HepG2 (cell line): Measurements from ENCODE around the gene SIRT5. TPM values are rescaled to one million over a fixed set of nuclear protein-coding genes. Genes with fewer than 3 reads are reported as not detected.

Experiments used
- ELF1 ChIP-seq: sonication (generic); formaldehyde crosslinking; IDR thresholded peaks from 2 replicates; pipeline ENCODE4 v1.4.0; 2020; ENCODE audit warnings: missing genetic modification reagents
- HDAC6 ChIP-seq: fragments of 200-600 bp; sonication (generic); IDR thresholded peaks from 2 replicates; pipeline ENCODE4 v1.7.0; 2017; ENCODE audit warnings: mild to moderate bottlenecking, antibody characterized with exemption, low read length, low read depth
- JARID2 ChIP-seq: sonication (generic); formaldehyde crosslinking; IDR thresholded peaks from 2 replicates; pipeline ENCODE4 v1.8.1; 2023; ENCODE audit warnings: missing genetic modification reagents, inconsistent platforms; ENCODE audit not compliant: insufficient replicate concordance
- MATR3 ChIP-seq: sonication (generic); formaldehyde crosslinking; IDR thresholded peaks from 2 replicates; pipeline ENCODE4 v1.4.0; 2020; ENCODE audit warnings: missing genetic modification reagents
- PCBP1 ChIP-seq: fragments of 200-400 bp; formaldehyde crosslinking; IDR thresholded peaks from 2 replicates; pipeline ENCODE4 v1.6.1; 2017; ENCODE audit warnings: mild to moderate bottlenecking, low read depth, low read length, borderline replicate concordance
- PCBP2 ChIP-seq: fragments of 200-400 bp; formaldehyde crosslinking; optimal IDR thresholded peaks from 2 replicates; pipeline ENCODE3; 2018; ENCODE audit warnings: low read length, low read depth; ENCODE audit not compliant: poor library complexity, severe bottlenecking
- RFX3 ChIP-seq: IDR thresholded peaks from 2 replicates; pipeline ENCODE4 v1.6.1; 2016; ENCODE audit warnings: missing biosample characterization, missing genetic modification reagents
- SMYD3 ChIP-seq: sonication (generic); formaldehyde crosslinking; IDR thresholded peaks from 2 replicates; pipeline ENCODE4 v1.8.1; 2023; ENCODE audit warnings: mild to moderate bottlenecking, missing genetic modification reagents
- SOX13 ChIP-seq, 3 experiments: fragments of 450-650 bp in 1 of 3; sonication (generic) in 1 of 3; formaldehyde crosslinking in 1 of 3; IDR thresholded peaks in 2 of 3; conservative IDR thresholded peaks in 1 of 3; 2 replicates each; pipeline versions ENCODE4 v1.5.0 to v1.6.1; 2016 to 2020; ENCODE audit warnings: antibody characterized with exemption in 1 of 3, mild to moderate bottlenecking in 1 of 3, missing compliant biosample characterization in 1 of 3, missing genetic modification reagents in 1 of 3, moderate library complexity in 1 of 3
- ZFAT ChIP-seq: sonication (generic); formaldehyde crosslinking; conservative IDR thresholded peaks from 2 replicates; pipeline ENCODE4 v1.8.1; 2023; ENCODE audit warnings: missing genetic modification reagents, inconsistent platforms
- ZNF224 ChIP-seq: sonication (generic); formaldehyde crosslinking; IDR thresholded peaks from 2 replicates; pipeline ENCODE4 v1.5.0; 2020; ENCODE audit warnings: mild to moderate bottlenecking, missing genetic modification reagents
- ZNF235 ChIP-seq: sonication (generic); formaldehyde crosslinking; IDR thresholded peaks from 2 replicates; pipeline ENCODE4 v1.8.1; 2023; ENCODE audit warnings: mild to moderate bottlenecking, missing genetic modification reagents, borderline replicate concordance
- ZNF552 ChIP-seq: sonication (generic); formaldehyde crosslinking; IDR thresholded peaks from 2 replicates; pipeline ENCODE4 v1.9.0; 2022; ENCODE audit warnings: missing genetic modification reagents, mild to moderate bottlenecking, borderline replicate concordance
- ZNF563 ChIP-seq: sonication (generic); formaldehyde crosslinking; IDR thresholded peaks from 2 replicates; pipeline ENCODE4 v1.8.0; 2022; ENCODE audit warnings: mild to moderate bottlenecking, moderate library complexity, missing genetic modification reagents
- ZNF788 ChIP-seq: sonication (generic); formaldehyde crosslinking; IDR thresholded peaks from 2 replicates; pipeline ENCODE4 v1.5.0; 2020; ENCODE audit warnings: mild to moderate bottlenecking, missing genetic modification reagents, borderline replicate concordance
- ZNF841 ChIP-seq: sonication (generic); formaldehyde crosslinking; IDR thresholded peaks from 2 replicates; pipeline ENCODE4 v1.8.1; 2023; ENCODE audit warnings: missing genetic modification reagents, borderline replicate concordance
- polyA plus RNA-seq, 8 experiments: library from polyadenylated mRNA; depleted of rRNA in 3 of 8; stranded (reverse) in 7 of 8; unstranded in 1 of 8; fragments of >200 nt; fragmentation: Illumina TruSeq in 4 of 8; extraction: Trizol in 4 of 8; gene quantifications; 2 replicates each; pipeline versions ENCODE4 v1.2.1 to v1.2.3, GENCODE V29; 2011 to 2016; ENCODE audit warnings: low read depth in 4 of 8, missing spikeins in 1 of 8, mixed read lengths in 1 of 8; ENCODE audit not compliant: insufficient read depth in 1 of 8
- total RNA-seq, 5 experiments: library from RNA; depleted of rRNA; stranded (reverse); fragments of >200 nt; fragmentation: Illumina TruSeq; extraction: Trizol; gene quantifications; 2 replicates each; pipeline ENCODE4 v1.2.3, GENCODE V29; 2016; ENCODE audit warnings: low read depth in 1 of 5
- TF ChIP-seq, protein P1 (sequence below): sonication (generic); formaldehyde crosslinking; IDR thresholded peaks from 2 replicates; pipeline ENCODE4 v1.8.1; 2023; ENCODE audit warnings: mild to moderate bottlenecking, moderate library complexity, missing genetic modification reagents
- TF ChIP-seq, protein P2 (sequence below): sonication (generic); formaldehyde crosslinking; conservative IDR thresholded peaks from 2 replicates; pipeline ENCODE4 v1.8.0; 2022; ENCODE audit warnings: mild to moderate bottlenecking, moderate library complexity, missing genetic modification reagents
- TF ChIP-seq, protein P3 (sequence below): sonication (generic); formaldehyde crosslinking; IDR thresholded peaks from 2 replicates; pipeline ENCODE4 v1.4.0; 2020; ENCODE audit warnings: mild to moderate bottlenecking, missing genetic modification reagents
- TF ChIP-seq, protein P4 (sequence below): IDR thresholded peaks from 2 replicates; pipeline ENCODE4 v1.6.1; 2016; ENCODE audit warnings: low read depth

SIRT5 gene
- total and polyA plus RNA-seq, 2 of the 13 experiments (the other 11 are each of a cell fraction or from before 2014, with no cell fraction given): 14.1 to 16.6 TPM

DNA sequence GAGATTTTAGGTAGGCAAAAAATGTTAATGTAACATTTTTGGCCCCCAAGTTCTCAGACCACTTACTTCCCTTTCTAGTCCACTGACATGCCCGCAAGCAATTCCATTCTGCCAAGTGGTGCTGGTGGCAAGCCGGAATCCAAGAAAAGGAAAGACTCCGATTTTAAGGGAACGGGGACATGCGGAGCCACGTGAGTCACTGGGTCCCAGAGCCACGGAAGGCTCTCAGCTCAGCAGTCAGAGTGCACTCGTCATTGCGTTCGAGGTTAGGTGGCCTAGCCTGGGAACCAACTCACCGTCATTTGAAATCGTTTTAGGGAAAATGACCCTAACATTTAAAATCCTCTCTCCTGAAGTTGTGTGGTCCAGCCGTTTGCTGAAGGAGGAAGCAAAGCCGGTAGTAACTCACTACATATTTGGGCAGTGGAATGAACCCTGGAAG lies 711 bp upstream of the SIRT5 start (continued):
- TF ChIP-seq ZNF788 (CRISPR knock-in tag) (no peak), SMYD3 (CRISPR knock-in tag) (no peak), ZFAT (CRISPR knock-in tag) (no peak), HDAC6 (no peak), PCBP2 (peak; percentile 55), ZNF563 (CRISPR knock-in tag) (0 out of 2 replicates have a peak, but pooled peaks have one; percentile 0), ZNF224 (peak; percentile 57; the same call in 1 of the 2 replicates), ELF1 (no peak), MATR3 (CRISPR knock-in tag) (no peak), PCBP1 (no peak), SOX13 (IDR thresholded peaks at IDR 0.05) (no peak), SOX13 (CRISPR knock-in tag; conservative IDR thresholded peaks at IDR 0.05 in 1 of 2, IDR thresholded peaks at IDR 0.05 in 1 of 2) (no peak), ZNF841 (CRISPR knock-in tag) (no peak), JARID2 (CRISPR knock-in tag) (no peak), RFX3 (CRISPR knock-in tag) (no peak), ZNF552 (no peak; the same call in 1 of the 2 replicates), ZNF235 (CRISPR knock-in tag) (peak; percentile 15; the same call in 1 of the 2 replicates)
- TF ChIP-seq, protein P1, sequence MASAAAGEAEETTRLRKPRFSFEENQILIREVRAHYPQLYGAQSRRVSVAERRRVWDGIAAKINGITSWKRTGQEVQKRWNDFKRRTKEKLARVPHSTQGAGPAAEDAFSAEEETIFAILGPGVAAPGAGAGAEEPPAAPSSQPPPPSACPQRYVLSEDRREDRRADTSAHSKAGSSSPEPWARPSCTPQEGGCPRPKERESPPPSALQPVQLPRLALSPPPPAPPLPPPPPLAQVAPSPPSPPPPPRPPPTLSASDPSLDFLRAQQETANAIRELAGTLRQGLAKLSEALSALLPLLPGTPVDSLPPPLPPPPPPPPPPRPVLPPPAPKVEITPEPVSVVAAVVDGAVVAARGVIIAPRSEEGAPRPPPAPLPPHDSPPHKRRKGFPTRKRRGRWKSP (CRISPR knock-in tag): 0 out of 2 replicates have a peak, but pooled peaks have one; percentile 22
- TF ChIP-seq, protein P2, sequence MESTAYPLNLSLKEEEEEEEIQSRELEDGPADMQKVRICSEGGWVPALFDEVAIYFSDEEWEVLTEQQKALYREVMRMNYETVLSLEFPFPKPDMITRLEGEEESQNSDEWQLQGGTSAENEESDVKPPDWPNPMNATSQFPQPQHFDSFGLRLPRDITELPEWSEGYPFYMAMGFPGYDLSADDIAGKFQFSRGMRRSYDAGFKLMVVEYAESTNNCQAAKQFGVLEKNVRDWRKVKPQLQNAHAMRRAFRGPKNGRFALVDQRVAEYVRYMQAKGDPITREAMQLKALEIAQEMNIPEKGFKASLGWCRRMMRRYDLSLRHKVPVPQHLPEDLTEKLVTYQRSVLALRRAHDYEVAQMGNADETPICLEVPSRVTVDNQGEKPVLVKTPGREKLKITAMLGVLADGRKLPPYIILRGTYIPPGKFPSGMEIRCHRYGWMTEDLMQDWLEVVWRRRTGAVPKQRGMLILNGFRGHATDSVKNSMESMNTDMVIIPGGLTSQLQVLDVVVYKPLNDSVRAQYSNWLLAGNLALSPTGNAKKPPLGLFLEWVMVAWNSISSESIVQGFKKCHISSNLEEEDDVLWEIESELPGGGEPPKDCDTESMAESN (CRISPR knock-in tag): no peak
- TF ChIP-seq, protein P3, sequence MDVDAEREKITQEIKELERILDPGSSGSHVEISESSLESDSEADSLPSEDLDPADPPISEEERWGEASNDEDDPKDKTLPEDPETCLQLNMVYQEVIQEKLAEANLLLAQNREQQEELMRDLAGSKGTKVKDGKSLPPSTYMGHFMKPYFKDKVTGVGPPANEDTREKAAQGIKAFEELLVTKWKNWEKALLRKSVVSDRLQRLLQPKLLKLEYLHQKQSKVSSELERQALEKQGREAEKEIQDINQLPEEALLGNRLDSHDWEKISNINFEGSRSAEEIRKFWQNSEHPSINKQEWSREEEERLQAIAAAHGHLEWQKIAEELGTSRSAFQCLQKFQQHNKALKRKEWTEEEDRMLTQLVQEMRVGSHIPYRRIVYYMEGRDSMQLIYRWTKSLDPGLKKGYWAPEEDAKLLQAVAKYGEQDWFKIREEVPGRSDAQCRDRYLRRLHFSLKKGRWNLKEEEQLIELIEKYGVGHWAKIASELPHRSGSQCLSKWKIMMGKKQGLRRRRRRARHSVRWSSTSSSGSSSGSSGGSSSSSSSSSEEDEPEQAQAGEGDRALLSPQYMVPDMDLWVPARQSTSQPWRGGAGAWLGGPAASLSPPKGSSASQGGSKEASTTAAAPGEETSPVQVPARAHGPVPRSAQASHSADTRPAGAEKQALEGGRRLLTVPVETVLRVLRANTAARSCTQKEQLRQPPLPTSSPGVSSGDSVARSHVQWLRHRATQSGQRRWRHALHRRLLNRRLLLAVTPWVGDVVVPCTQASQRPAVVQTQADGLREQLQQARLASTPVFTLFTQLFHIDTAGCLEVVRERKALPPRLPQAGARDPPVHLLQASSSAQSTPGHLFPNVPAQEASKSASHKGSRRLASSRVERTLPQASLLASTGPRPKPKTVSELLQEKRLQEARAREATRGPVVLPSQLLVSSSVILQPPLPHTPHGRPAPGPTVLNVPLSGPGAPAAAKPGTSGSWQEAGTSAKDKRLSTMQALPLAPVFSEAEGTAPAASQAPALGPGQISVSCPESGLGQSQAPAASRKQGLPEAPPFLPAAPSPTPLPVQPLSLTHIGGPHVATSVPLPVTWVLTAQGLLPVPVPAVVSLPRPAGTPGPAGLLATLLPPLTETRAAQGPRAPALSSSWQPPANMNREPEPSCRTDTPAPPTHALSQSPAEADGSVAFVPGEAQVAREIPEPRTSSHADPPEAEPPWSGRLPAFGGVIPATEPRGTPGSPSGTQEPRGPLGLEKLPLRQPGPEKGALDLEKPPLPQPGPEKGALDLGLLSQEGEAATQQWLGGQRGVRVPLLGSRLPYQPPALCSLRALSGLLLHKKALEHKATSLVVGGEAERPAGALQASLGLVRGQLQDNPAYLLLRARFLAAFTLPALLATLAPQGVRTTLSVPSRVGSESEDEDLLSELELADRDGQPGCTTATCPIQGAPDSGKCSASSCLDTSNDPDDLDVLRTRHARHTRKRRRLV (CRISPR knock-in tag): no peak
- TF ChIP-seq, protein P4, sequence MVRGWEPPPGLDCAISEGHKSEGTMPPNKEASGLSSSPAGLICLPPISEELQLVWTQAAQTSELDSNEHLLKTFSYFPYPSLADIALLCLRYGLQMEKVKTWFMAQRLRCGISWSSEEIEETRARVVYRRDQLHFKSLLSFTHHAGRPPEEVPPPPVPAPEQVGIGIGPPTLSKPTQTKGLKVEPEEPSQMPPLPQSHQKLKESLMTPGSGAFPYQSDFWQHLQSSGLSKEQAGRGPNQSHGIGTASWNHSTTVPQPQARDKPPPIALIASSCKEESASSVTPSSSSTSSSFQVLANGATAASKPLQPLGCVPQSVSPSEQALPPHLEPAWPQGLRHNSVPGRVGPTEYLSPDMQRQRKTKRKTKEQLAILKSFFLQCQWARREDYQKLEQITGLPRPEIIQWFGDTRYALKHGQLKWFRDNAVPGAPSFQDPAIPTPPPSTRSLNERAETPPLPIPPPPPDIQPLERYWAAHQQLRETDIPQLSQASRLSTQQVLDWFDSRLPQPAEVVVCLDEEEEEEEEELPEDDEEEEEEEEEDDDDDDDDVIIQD (CRISPR knock-in tag): no peak
